Measurements from ENCODE around the gene CREG1. TPM values are rescaled to one million over a fixed set of nuclear protein-coding genes. Genes with fewer than 3 reads are reported as not detected.

Gene CREG1
- total RNA-seq = 139 TPM

GRCh38 chr1:167553136-167554027, at the start of gene CREG1:
Gene CREG1, minus strand, starts transcription at chr1:167553762.
- peaks cover 66% of the 10 kb centered on the region for H3K4me1 ChIP-seq (ENCODE audit: insufficient read depth, low read length)
- H3K4me3 ChIP-seq (ENCODE audit: low read length) = peak within 1 kb of the TSS; percentile 73
- no peaks in the 10 kb centered on the region for H3K9me3 ChIP-seq (ENCODE audit: low read depth, low read length)
- H3K27me3 ChIP-seq (ENCODE audit: insufficient read depth, low read length) = no peaks in the 10 kb centered on the region

GRCh38 chr1:167602840-167603239, 49.3 kb upstream of the CREG1 start:
- Histone ChIP-seq H3K4me3 (ENCODE audit: low read length) (no peak overlapping the region), H3K9me3 (ENCODE audit: low read depth, low read length) (peaks cover 9% of the 10 kb centered on the region), H3K27me3 (ENCODE audit: insufficient read depth, low read length) (no peaks in the 10 kb centered on the region), H3K4me1 (ENCODE audit: insufficient read depth, low read length) (peaks cover 63% of the 10 kb centered on the region)

- no peaks in the 10 kb centered on the region for H3K9me3 ChIP-seq (ENCODE audit: low read depth, low read length)
- H3K27me3 ChIP-seq (ENCODE audit: insufficient read depth, low read length) = no peaks in the 10 kb centered on the region
- no peak overlapping the region for H3K4me3 ChIP-seq (ENCODE audit: low read length)
- H3K4me1 ChIP-seq (ENCODE audit: insufficient read depth, low read length) = peaks cover 63% of the 10 kb centered on the region
Measured at GRCh38 chr1:167601442-167602383, 48.2 kb upstream of the CREG1 start.

- H3K27me3 ChIP-seq (ENCODE audit: insufficient read depth, low read length) = no peaks in the 10 kb centered on the region
- peaks cover 56% of the 10 kb centered on the region for H3K4me1 ChIP-seq (ENCODE audit: insufficient read depth, low read length)
- H3K9me3 ChIP-seq (ENCODE audit: low read depth, low read length) = no peaks in the 10 kb centered on the region
- no peak overlapping the region for H3K4me3 ChIP-seq (ENCODE audit: low read length)
Measured at GRCh38 chr1:167599957-167600581, 46.5 kb upstream of the CREG1 start.

GRCh38 chr1:167594822-167595221, 41.3 kb upstream of the CREG1 start:
- peaks cover 4% of the 10 kb centered on the region for H3K4me1 ChIP-seq (ENCODE audit: insufficient read depth, low read length)

GRCh38 chr1:167593860-167594259, 40.3 kb upstream of the CREG1 start:
- Histone ChIP-seq H3K4me3 (ENCODE audit: low read length) (no peak overlapping the region), H3K4me1 (ENCODE audit: insufficient read depth, low read length) (peaks cover 3% of the 10 kb centered on the region), H3K27me3 (ENCODE audit: insufficient read depth, low read length) (no peaks in the 10 kb centered on the region), H3K9me3 (ENCODE audit: low read depth, low read length) (no peaks in the 10 kb centered on the region)

More at GRCh38 chr1:167594822-167595221, 41.3 kb upstream of the CREG1 start:
- no peaks in the 10 kb centered on the region for H3K9me3 ChIP-seq (ENCODE audit: low read depth, low read length)
- H3K4me3 ChIP-seq (ENCODE audit: low read length) = no peak overlapping the region
- H3K27me3 ChIP-seq (ENCODE audit: insufficient read depth, low read length) = no peaks in the 10 kb centered on the region

- Histone ChIP-seq H3K4me3 (ENCODE audit: low read length) (no peak overlapping the region), H3K27me3 (ENCODE audit: insufficient read depth, low read length) (no peaks in the 10 kb centered on the region), H3K9me3 (ENCODE audit: low read depth, low read length) (no peaks in the 10 kb centered on the region), H3K4me1 (ENCODE audit: insufficient read depth, low read length) (peaks cover 17% of the 10 kb centered on the region)
Measured at GRCh38 chr1:167592475-167592874, 38.9 kb upstream of the CREG1 start.

GRCh38 chr1:167588361-167588760, 34.8 kb upstream of the CREG1 start:
- no peaks in the 10 kb centered on the region for H3K27me3 ChIP-seq (ENCODE audit: insufficient read depth, low read length)
- H3K9me3 ChIP-seq (ENCODE audit: low read depth, low read length) = no peaks in the 10 kb centered on the region
- peaks cover 22% of the 10 kb centered on the region for H3K4me1 ChIP-seq (ENCODE audit: insufficient read depth, low read length)
- no peak overlapping the region for H3K4me3 ChIP-seq (ENCODE audit: low read length)

GRCh38 chr1:167587872-167588271, 34.3 kb upstream of the CREG1 start:
- Histone ChIP-seq H3K27me3 (ENCODE audit: insufficient read depth, low read length) (no peaks in the 10 kb centered on the region), H3K9me3 (ENCODE audit: low read depth, low read length) (no peaks in the 10 kb centered on the region), H3K4me3 (ENCODE audit: low read length) (no peak overlapping the region), H3K4me1 (ENCODE audit: insufficient read depth, low read length) (peaks cover 22% of the 10 kb centered on the region)

GRCh38 chr1:167587342-167587741, 33.8 kb upstream of the CREG1 start:
- peaks cover 22% of the 10 kb centered on the region for H3K4me1 ChIP-seq (ENCODE audit: insufficient read depth, low read length)
- H3K4me3 ChIP-seq (ENCODE audit: low read length) = no peak overlapping the region
- H3K27me3 ChIP-seq (ENCODE audit: insufficient read depth, low read length) = no peaks in the 10 kb centered on the region
- no peaks in the 10 kb centered on the region for H3K9me3 ChIP-seq (ENCODE audit: low read depth, low read length)

GRCh38 chr1:167584581-167584980, 31.0 kb upstream of the CREG1 start:
- H3K4me3 ChIP-seq (ENCODE audit: low read length) = no peak overlapping the region
- H3K27me3 ChIP-seq (ENCODE audit: insufficient read depth, low read length) = no peaks in the 10 kb centered on the region
- peaks cover 22% of the 10 kb centered on the region for H3K4me1 ChIP-seq (ENCODE audit: insufficient read depth, low read length)
- H3K9me3 ChIP-seq (ENCODE audit: low read depth, low read length) = no peaks in the 10 kb centered on the region

- H3K4me1 ChIP-seq (ENCODE audit: insufficient read depth, low read length) = peaks cover 7% of the 10 kb centered on the region
- no peaks in the 10 kb centered on the region for H3K27me3 ChIP-seq (ENCODE audit: insufficient read depth, low read length)
- H3K9me3 ChIP-seq (ENCODE audit: low read depth, low read length) = no peaks in the 10 kb centered on the region
- no peak overlapping the region for H3K4me3 ChIP-seq (ENCODE audit: low read length)
Measured at GRCh38 chr1:167582722-167583121, 29.2 kb upstream of the CREG1 start.

- H3K4me3 ChIP-seq (ENCODE audit: low read length) = no peak overlapping the region
- H3K9me3 ChIP-seq (ENCODE audit: low read depth, low read length) = no peaks in the 10 kb centered on the region
- peaks cover under 1% of the 10 kb centered on the region for H3K4me1 ChIP-seq (ENCODE audit: insufficient read depth, low read length)
- no peaks in the 10 kb centered on the region for H3K27me3 ChIP-seq (ENCODE audit: insufficient read depth, low read length)
Measured at GRCh38 chr1:167582064-167582463, 28.5 kb upstream of the CREG1 start.

GRCh38 chr1:167579986-167580385, 26.4 kb upstream of the CREG1 start:
- no peaks in the 10 kb centered on the region for H3K4me1 ChIP-seq (ENCODE audit: insufficient read depth, low read length)
- H3K4me3 ChIP-seq (ENCODE audit: low read length) = no peak overlapping the region
- H3K27me3 ChIP-seq (ENCODE audit: insufficient read depth, low read length) = no peaks in the 10 kb centered on the region
- H3K9me3 ChIP-seq (ENCODE audit: low read depth, low read length) = no peaks in the 10 kb centered on the region

Data from mononuclear cell (primary cell).